ENCODE data around the gene NLRP6.

NLRP6 gene

GRCh38 chr11:299081-299891, 21.1 kb downstream of the NLRP6 start, which contains the start of gene IFITM5:
IFITM5 (minus strand) TSS chr11:299526; CDS start chr11:299490, 36 bp downstream.
- no peak for DNase-seq (ENCODE audit: low read depth)
- TF ChIP-seq, protein P1, sequence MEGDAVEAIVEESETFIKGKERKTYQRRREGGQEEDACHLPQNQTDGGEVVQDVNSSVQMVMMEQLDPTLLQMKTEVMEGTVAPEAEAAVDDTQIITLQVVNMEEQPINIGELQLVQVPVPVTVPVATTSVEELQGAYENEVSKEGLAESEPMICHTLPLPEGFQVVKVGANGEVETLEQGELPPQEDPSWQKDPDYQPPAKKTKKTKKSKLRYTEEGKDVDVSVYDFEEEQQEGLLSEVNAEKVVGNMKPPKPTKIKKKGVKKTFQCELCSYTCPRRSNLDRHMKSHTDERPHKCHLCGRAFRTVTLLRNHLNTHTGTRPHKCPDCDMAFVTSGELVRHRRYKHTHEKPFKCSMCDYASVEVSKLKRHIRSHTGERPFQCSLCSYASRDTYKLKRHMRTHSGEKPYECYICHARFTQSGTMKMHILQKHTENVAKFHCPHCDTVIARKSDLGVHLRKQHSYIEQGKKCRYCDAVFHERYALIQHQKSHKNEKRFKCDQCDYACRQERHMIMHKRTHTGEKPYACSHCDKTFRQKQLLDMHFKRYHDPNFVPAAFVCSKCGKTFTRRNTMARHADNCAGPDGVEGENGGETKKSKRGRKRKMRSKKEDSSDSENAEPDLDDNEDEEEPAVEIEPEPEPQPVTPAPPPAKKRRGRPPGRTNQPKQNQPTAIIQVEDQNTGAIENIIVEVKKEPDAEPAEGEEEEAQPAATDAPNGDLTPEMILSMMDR (conservative IDR thresholded peaks at IDR 0.05; ENCODE audit: low read depth, low read length): no peak
- no peak within 1 kb of the TSS for H3K4me3 ChIP-seq (ENCODE audit: low read length)

DNA sequence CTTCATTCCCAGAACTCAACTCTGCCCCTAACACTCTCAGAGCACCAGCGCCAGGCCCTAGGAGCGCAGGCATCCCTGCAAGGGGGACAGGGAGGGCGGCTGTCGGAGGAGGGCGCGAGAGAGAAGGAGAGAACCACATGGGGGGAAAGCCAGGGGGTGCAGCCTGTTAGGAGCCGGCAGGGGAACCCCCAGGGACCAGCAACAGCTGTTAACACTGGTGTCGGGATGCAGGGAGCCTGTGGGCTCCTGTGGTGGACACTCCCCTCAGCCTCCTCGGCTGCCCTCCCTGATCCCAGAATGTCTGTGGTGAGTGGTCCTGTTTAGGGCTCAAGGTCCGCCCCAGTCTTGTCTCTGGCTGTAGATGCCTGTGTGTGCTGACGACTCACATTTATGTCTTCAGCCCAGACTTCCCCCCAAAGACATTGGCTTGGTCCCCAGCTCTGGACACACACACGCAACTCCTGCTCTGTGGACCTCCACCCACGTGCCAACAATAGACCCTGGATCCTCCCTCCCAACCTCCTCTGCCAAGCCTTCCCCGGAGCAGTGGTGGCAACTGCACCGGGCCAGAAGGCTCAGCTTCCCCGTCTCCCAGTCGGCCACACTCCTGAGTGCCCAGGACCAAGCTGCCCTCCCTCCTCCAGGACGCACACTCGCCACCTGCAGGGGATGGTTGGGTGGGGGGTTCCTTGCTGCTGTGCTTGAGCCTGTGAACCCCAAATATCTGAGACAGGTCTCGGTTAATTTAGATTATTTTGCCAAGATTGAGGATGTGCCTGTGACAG, 21.9 kb downstream of the NLRP6 start:
- TF ChIP-seq, protein P1 (conservative IDR thresholded peaks at IDR 0.05; ENCODE audit: low read depth, low read length): peak; percentile 23
- DNase-seq (ENCODE audit: low read depth): no peak
- no peak overlapping the region for H3K4me3 ChIP-seq (ENCODE audit: low read length)

- no peak for DNase-seq (ENCODE audit: low read depth)
- H3K4me3 ChIP-seq (ENCODE audit: low read length): no peak overlapping the region
- TF ChIP-seq, protein P1 (conservative IDR thresholded peaks at IDR 0.05; ENCODE audit: low read depth, low read length): no peak
Observed at GRCh38 chr11:303363-303762, 25.2 kb downstream of the NLRP6 start.

DNA sequence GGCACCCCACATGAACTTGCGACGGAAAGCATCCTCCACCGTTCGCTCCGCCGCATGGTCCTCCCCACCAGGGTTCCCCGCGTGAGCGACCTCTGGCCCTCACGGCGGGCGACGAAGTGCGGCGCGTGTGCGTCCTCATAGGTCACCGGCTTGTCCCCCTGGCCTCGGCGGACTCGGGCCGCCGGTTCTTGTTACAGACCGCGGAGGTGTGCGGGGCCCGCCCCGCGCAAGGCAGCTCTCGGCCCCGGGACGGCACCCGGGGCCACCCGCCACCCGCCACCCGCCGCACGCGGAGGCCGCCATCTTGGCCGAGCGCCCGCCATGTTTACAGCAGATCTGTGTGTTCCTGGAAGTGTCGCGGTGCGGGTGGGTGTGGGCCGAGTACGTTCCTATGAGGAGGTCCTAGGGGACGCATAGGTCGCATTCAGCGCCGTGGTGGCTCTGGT, 25.9 kb downstream of the NLRP6 start:
- DNase-seq (ENCODE audit: low read depth): no peak
- no peak overlapping the region for H3K4me3 ChIP-seq (ENCODE audit: low read length)
- TF ChIP-seq, protein P1 (conservative IDR thresholded peaks at IDR 0.05; ENCODE audit: low read depth, low read length): no peak

GRCh38 chr11:304915-305843, 27.0 kb downstream of the NLRP6 start:
- H3K4me3 ChIP-seq (ENCODE audit: low read length): no peak overlapping the region
- peak; percentile 25 for DNase-seq (ENCODE audit: low read depth)
- TF ChIP-seq, protein P1 (conservative IDR thresholded peaks at IDR 0.05; ENCODE audit: low read depth, low read length): peak; percentile 82

- DNase-seq (ENCODE audit: low read depth): no peak
- H3K4me3 ChIP-seq (ENCODE audit: low read length): no peak overlapping the region
Observed at GRCh38 chr11:305844-306211, 27.6 kb downstream of the NLRP6 start.

More at GRCh38 chr11:305844-306211, 27.6 kb downstream of the NLRP6 start:
- TF ChIP-seq, protein P1 (conservative IDR thresholded peaks at IDR 0.05; ENCODE audit: low read depth, low read length): no peak

All from retinal pigment epithelial cell (primary cell).